OCI-LY3 (cell line): ENCODE data around the gene TAPBPL.

Source experiments
- EZH2phosphoT487 ChIP-seq: fragments of 200-600 bp; shearing (Covaris generic); IDR thresholded peaks from 2 replicates; pipeline ENCODE4 v1.6.1; 2018; ENCODE audit warnings: antibody characterized with exemption, mixed run types, low read depth
- TF ChIP-seq, protein P1 (sequence below): fragments of 200-600, 300-600 bp; sonication (generic); IDR thresholded peaks from 2 replicates; pipeline ENCODE4 v1.5.1; 2014; ENCODE audit warnings: antibody characterized with exemption, low read length, low read depth

DNA sequence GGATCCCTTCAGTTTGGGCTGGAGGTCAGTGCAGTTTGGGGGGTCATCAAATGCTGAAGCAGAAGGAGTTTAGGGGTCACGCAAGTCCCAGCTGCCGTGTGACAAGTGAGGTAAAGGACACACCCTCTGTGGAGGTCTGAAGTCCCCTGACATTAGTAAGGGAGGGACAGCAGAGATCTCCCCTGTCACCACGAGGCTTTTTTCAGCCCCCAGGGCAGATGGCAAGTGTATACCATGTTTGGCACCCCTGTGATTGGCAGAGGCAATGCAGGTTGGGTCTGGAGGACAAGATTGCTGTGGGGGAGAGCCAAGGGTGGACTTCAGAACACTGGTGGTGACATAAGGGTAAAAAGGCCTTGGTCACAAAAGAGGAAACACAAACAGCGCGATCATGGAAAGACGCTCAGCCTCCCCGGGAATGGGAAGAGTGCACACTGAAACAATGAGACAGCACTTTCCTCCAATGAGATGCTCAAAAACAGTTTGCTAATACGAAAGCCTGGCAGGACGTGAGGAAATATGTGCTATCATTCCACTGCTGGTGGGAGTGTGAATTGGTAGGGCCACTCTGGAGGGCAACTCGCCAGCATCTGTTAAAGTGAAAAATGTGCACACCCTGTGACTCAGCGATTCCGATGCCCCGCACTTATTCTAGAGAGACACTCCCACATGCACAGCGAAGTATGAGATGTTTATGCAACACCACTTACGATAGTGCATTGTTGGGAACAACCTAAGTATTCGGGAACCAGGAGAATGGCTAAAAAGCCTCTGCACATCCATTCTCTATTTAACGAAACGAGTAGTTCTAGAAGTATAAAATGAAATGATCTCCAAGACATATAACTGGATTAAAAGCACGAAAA, 21.5 kb upstream of the TAPBPL start:
- TF ChIP-seq, protein P1, sequence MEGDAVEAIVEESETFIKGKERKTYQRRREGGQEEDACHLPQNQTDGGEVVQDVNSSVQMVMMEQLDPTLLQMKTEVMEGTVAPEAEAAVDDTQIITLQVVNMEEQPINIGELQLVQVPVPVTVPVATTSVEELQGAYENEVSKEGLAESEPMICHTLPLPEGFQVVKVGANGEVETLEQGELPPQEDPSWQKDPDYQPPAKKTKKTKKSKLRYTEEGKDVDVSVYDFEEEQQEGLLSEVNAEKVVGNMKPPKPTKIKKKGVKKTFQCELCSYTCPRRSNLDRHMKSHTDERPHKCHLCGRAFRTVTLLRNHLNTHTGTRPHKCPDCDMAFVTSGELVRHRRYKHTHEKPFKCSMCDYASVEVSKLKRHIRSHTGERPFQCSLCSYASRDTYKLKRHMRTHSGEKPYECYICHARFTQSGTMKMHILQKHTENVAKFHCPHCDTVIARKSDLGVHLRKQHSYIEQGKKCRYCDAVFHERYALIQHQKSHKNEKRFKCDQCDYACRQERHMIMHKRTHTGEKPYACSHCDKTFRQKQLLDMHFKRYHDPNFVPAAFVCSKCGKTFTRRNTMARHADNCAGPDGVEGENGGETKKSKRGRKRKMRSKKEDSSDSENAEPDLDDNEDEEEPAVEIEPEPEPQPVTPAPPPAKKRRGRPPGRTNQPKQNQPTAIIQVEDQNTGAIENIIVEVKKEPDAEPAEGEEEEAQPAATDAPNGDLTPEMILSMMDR, result no peak
- TF ChIP-seq EZH2phosphoT487, result no peak
